Naive B cell (primary cell): ENCODE data around the gene FANCC. TPM values are rescaled to one million over a fixed set of nuclear protein-coding genes. Genes with fewer than 3 reads are reported as not detected.

Experiments
- ATAC-seq, 2 donors: fragments of 150-1000 bp; cut with Tn5 transposase; 2 replicates each; pipeline ENCODE4 v1.10.0; 2021; ENCODE audit warnings: low read depth in 2 of 2, mild to moderate bottlenecking in 2 of 2, moderate library complexity in 2 of 2
- DNase-seq: peaks from one replicate; pipeline ENCODE4 v3.0.0; 2022
- H3K27ac Mint-ChIP-seq, 6 donors: one replicate each; pipeline ENCODE4 v1.8.0; 2020 to 2022; ENCODE audit warnings: mild to moderate bottlenecking in 6 of 6, mixed read lengths in 6 of 6, moderate library complexity in 5 of 6, inconsistent platforms in 2 of 6
- H3K27me3 Mint-ChIP-seq, 3 donors: one replicate each; pipeline ENCODE4 v1.8.0; 2021 to 2022; ENCODE audit warnings: mixed read lengths in 3 of 3, mild to moderate bottlenecking in 1 of 3
- H3K36me3 Mint-ChIP-seq, 2 donors: one replicate each; pipeline ENCODE4 v1.8.0; 2020 to 2022; ENCODE audit warnings: mixed read lengths in 2 of 2, inconsistent platforms in 1 of 2, mild to moderate bottlenecking in 1 of 2
- H3K4me1 Mint-ChIP-seq, 3 donors: one replicate each; pipeline ENCODE4 v1.8.0; 2020 to 2022; ENCODE audit warnings: mixed read lengths in 3 of 3, inconsistent platforms in 1 of 3, mild to moderate bottlenecking in 1 of 3, moderate library complexity in 1 of 3
- H3K4me3 Mint-ChIP-seq, 8 donors: one replicate each; pipeline ENCODE4 v1.8.0; 2020 to 2022; ENCODE audit warnings: mild to moderate bottlenecking in 8 of 8, mixed read lengths in 8 of 8, moderate library complexity in 8 of 8, inconsistent platforms in 2 of 8
- H3K9me3 Mint-ChIP-seq, 7 donors: one replicate each; pipeline ENCODE4 v1.8.0; 2020 to 2022; ENCODE audit warnings: mixed read lengths in 7 of 7, mild to moderate bottlenecking in 5 of 7, inconsistent platforms in 2 of 7, moderate library complexity in 1 of 7
- polyA plus RNA-seq, 6 donors: library from polyadenylated mRNA; unstranded; fragments of 300-500 nt; fragmentation: Illumina TruSeq; gene quantifications; one replicate each; pipeline ENCODE4 v1.2.3, GENCODE V29; 2021; ENCODE audit warnings: low read depth in 6 of 6

The FANCC gene
- polyA plus RNA-seq, 6 donors from 2014 or later: 1.3 to 11.8 (median 3.4) TPM

GRCh38 chr9:95093586-95093985 is 223.9 kb downstream of the FANCC start:
- Mint-ChIP-seq H3K4me1 (peaks cover 3 to 6% (median 3%) of the 10 kb centered on the region in 3 donors), H3K36me3 (peaks cover 0 to 2% of the 10 kb centered on the region in 2 donors), H3K4me3 (no peak overlapping the region), H3K27me3 (no peaks in the 10 kb centered on the region), H3K9me3 (no peaks in the 10 kb centered on the region), H3K27ac (no peak overlapping the region)
- DNase-seq (no peak), ATAC-seq (no peak)

- Mint-ChIP-seq H3K4me1 (peaks cover 3 to 6% (median 3%) of the 10 kb centered on the region in 3 donors), H3K27ac (peak overlapping the region in 1 of 6 donors; percentile 39), H3K9me3 (peaks cover 0 to 2% (median 0%) of the 10 kb centered on the region in 7 donors), H3K27me3 (no peaks in the 10 kb centered on the region), H3K36me3 (peaks cover 4 to 11% of the 10 kb centered on the region in 2 donors), H3K4me3 (no peak overlapping the region)
- no peak for DNase-seq
- no peak for ATAC-seq
These were observed 225.0 kb downstream of the FANCC start for GRCh38 chr9:95092262-95093072.

- Mint-ChIP-seq H3K9me3 (peaks cover 0 to 2% (median 0%) of the 10 kb centered on the region in 7 donors), H3K4me1 (peaks cover 3 to 6% (median 3%) of the 10 kb centered on the region in 3 donors), H3K4me3 (peak overlapping the region in 1 of 8 donors; percentile 3), H3K36me3 (peaks cover 4 to 11% of the 10 kb centered on the region in 2 donors), H3K27me3 (no peaks in the 10 kb centered on the region), H3K27ac (peak overlapping the region in 2 of 6 donors; percentile 42 to 69)
- no peak for DNase-seq
- ATAC-seq: no peak
These were observed 225.8 kb downstream of the FANCC start for GRCh38 chr9:95091601-95092261.

- Mint-ChIP-seq H3K4me1 (peaks cover 3 to 6% (median 3%) of the 10 kb centered on the region in 3 donors), H3K36me3 (peaks cover 8 to 11% of the 10 kb centered on the region in 2 donors), H3K27ac (peak overlapping the region in 1 of 6 donors; percentile 69), H3K4me3 (no peak overlapping the region), H3K27me3 (no peaks in the 10 kb centered on the region), H3K9me3 (peaks cover 0 to 2% (median 0%) of the 10 kb centered on the region in 7 donors)
- ATAC-seq: no peak
- DNase-seq: no peak
These were observed 226.5 kb downstream of the FANCC start for GRCh38 chr9:95090871-95091577.

GRCh38 chr9:95090023-95090791 is 227.3 kb downstream of the FANCC start:
- no peaks in the 10 kb centered on the region for H3K27me3 Mint-ChIP-seq
- H3K4me1 Mint-ChIP-seq: peaks cover 3 to 6% (median 3%) of the 10 kb centered on the region in 3 donors
- DNase-seq (no peak), ATAC-seq (no peak)
- H3K9me3 Mint-ChIP-seq: peaks cover 0 to 2% (median 0%) of the 10 kb centered on the region in 7 donors
- no peak overlapping the region for H3K4me3 Mint-ChIP-seq
- H3K27ac Mint-ChIP-seq: no peak overlapping the region
- H3K36me3 Mint-ChIP-seq: peaks cover 8 to 11% of the 10 kb centered on the region in 2 donors

- Mint-ChIP-seq H3K4me3 (no peak overlapping the region), H3K9me3 (peaks cover 0 to 2% (median 0%) of the 10 kb centered on the region in 7 donors), H3K27ac (peak overlapping the region in 1 of 6 donors; percentile 86), H3K36me3 (peaks cover 8 to 11% of the 10 kb centered on the region in 2 donors), H3K4me1 (peaks cover 3 to 6% (median 3%) of the 10 kb centered on the region in 3 donors), H3K27me3 (no peaks in the 10 kb centered on the region)
- DNase-seq (no peak), ATAC-seq (no peak)
These were observed 228.1 kb downstream of the FANCC start for GRCh38 chr9:95089257-95090022.

- Mint-ChIP-seq H3K9me3 (peaks cover 0 to 2% (median 0%) of the 10 kb centered on the region in 7 donors), H3K4me3 (no peak overlapping the region), H3K27ac (peak overlapping the region in 2 of 6 donors; percentile 47 to 86), H3K36me3 (peaks cover 8 to 11% of the 10 kb centered on the region in 2 donors), H3K4me1 (peaks cover 3 to 6% (median 3%) of the 10 kb centered on the region in 3 donors), H3K27me3 (no peaks in the 10 kb centered on the region)
- DNase-seq: no peak
- ATAC-seq: no peak
These were observed 228.9 kb downstream of the FANCC start for GRCh38 chr9:95088421-95089161.

- Mint-ChIP-seq H3K9me3 (peaks cover 0 to 2% (median 0%) of the 10 kb centered on the region in 7 donors), H3K4me1 (peaks cover 3 to 8% (median 6%) of the 10 kb centered on the region in 3 donors), H3K27ac (no peak overlapping the region), H3K36me3 (peaks cover 9 to 18% of the 10 kb centered on the region in 2 donors), H3K4me3 (no peak overlapping the region), H3K27me3 (no peaks in the 10 kb centered on the region)
- ATAC-seq: no peak
- no peak for DNase-seq
These were observed 229.8 kb downstream of the FANCC start for GRCh38 chr9:95087659-95088242.

GRCh38 chr9:95086564-95086955 is 230.9 kb downstream of the FANCC start:
- DNase-seq: no peak
- H3K27ac Mint-ChIP-seq: no peak overlapping the region
- H3K27me3 Mint-ChIP-seq: no peaks in the 10 kb centered on the region
- peaks cover 0 to 2% (median 0%) of the 10 kb centered on the region in 7 donors for H3K9me3 Mint-ChIP-seq
- peaks cover 0 to 8% (median 1%) of the 10 kb centered on the region in 3 donors for H3K4me1 Mint-ChIP-seq
- no peak for ATAC-seq
- peaks cover 16 to 25% of the 10 kb centered on the region in 2 donors for H3K36me3 Mint-ChIP-seq
- H3K4me3 Mint-ChIP-seq: peak overlapping the region in 1 of 8 donors; percentile 21

GRCh38 chr9:95085861-95086563 is 231.5 kb downstream of the FANCC start:
- Mint-ChIP-seq H3K9me3 (peaks cover 0 to 2% (median 0%) of the 10 kb centered on the region in 7 donors), H3K36me3 (peaks cover 20 to 31% of the 10 kb centered on the region in 2 donors), H3K27me3 (no peaks in the 10 kb centered on the region), H3K4me1 (peaks cover 0 to 4% (median 0%) of the 10 kb centered on the region in 3 donors), H3K27ac (no peak overlapping the region), H3K4me3 (no peak overlapping the region)
- ATAC-seq (no peak), DNase-seq (no peak)
